Mucosa of rectum (tissue), 2 donors: ENCODE measurements around the gene LRRC73.

Source experiments
- H3K27ac ChIP-seq, 2 donors: one replicate each; pipeline ENCODE4 v1.7.0; 2013; ENCODE audit warnings: inconsistent platforms in 2 of 2, low read depth in 2 of 2, low read length in 2 of 2
- H3K27me3 ChIP-seq, 2 donors: one replicate each; pipeline ENCODE4 v1.7.0; 2013; ENCODE audit warnings: low read length in 2 of 2; ENCODE audit not compliant: control insufficient read depth in 2 of 2, insufficient read depth in 2 of 2
- H3K36me3 ChIP-seq, 2 donors: one replicate each; pipeline ENCODE4 v1.7.0; 2013; ENCODE audit warnings: low read length in 2 of 2; ENCODE audit not compliant: control insufficient read depth in 2 of 2, insufficient read depth in 2 of 2
- H3K4me1 ChIP-seq, 2 donors: one replicate each; pipeline ENCODE4 v1.7.0; 2013; ENCODE audit warnings: low read length in 2 of 2, mild to moderate bottlenecking in 1 of 2; ENCODE audit not compliant: control insufficient read depth in 2 of 2, insufficient read depth in 2 of 2
- H3K4me3 ChIP-seq, 2 donors: one replicate each; pipeline ENCODE4 v1.7.0; 2013; ENCODE audit warnings: low read length in 2 of 2
- H3K9ac ChIP-seq, 2 donors: one replicate each; pipeline ENCODE4 v1.7.0; 2013; ENCODE audit warnings: low read length in 2 of 2, low read depth in 1 of 2, mild to moderate bottlenecking in 1 of 2
- H3K9me3 ChIP-seq, 2 donors: one replicate each; pipeline ENCODE4 v1.7.0; 2013; ENCODE audit warnings: low read length in 2 of 2; ENCODE audit not compliant: control insufficient read depth in 2 of 2
- donor health status: healthy.
- donor health status: Normal muscosa, but diverticular disease.

The LRRC73 gene

GRCh38 chr6:43511824-43512415 lies 1.8 kb upstream of the LRRC73 start:
- H3K36me3 ChIP-seq, result peaks cover 32 to 43% of the 10 kb centered on the region in 2 donors

GRCh38 chr6:43510827-43511163 lies 649 bp upstream of the LRRC73 start:
- Histone ChIP-seq H3K4me1 (peaks cover 25 to 28% of the 10 kb centered on the region in 2 donors), H3K36me3 (peaks cover 32 to 45% of the 10 kb centered on the region in 2 donors), H3K9ac (peak overlapping the region; percentile 6 to 44), H3K27me3 (peaks cover 8% of the 10 kb centered on the region in 2 donors), H3K27ac (peak overlapping the region; percentile 75 to 89), H3K9me3 (no peaks in the 10 kb centered on the region), H3K4me3 (peak overlapping the region; percentile 60 to 75)

More at GRCh38 chr6:43511824-43512415, 1.8 kb upstream of the LRRC73 start:
- Histone ChIP-seq H3K4me3 (no peak overlapping the region), H3K9me3 (no peaks in the 10 kb centered on the region), H3K27ac (no peak overlapping the region), H3K9ac (no peak overlapping the region), H3K27me3 (peaks cover 8% of the 10 kb centered on the region in 2 donors), H3K4me1 (peaks cover 29 to 30% of the 10 kb centered on the region in 2 donors)

- peaks cover 18 to 20% of the 10 kb centered on the region in 2 donors for H3K4me1 ChIP-seq
- peak overlapping the region; percentile 60 to 61 for H3K4me3 ChIP-seq
- H3K27me3 ChIP-seq, result peaks cover 8% of the 10 kb centered on the region in 2 donors
- H3K9me3 ChIP-seq, result no peaks in the 10 kb centered on the region
- peaks cover 33 to 44% of the 10 kb centered on the region in 2 donors for H3K36me3 ChIP-seq
- H3K9ac ChIP-seq, result peak overlapping the region in 1 of 2 donors; percentile 44
- no peak overlapping the region for H3K27ac ChIP-seq
These were observed 783 bp downstream of the LRRC73 start for GRCh38 chr6:43509142-43509983.

- H3K9me3 ChIP-seq, result no peaks in the 10 kb centered on the region
- H3K27me3 ChIP-seq, result peaks cover 8% of the 10 kb centered on the region in 2 donors
- no peak overlapping the region for H3K27ac ChIP-seq
- H3K36me3 ChIP-seq, result peaks cover 34 to 38% of the 10 kb centered on the region in 2 donors
- H3K4me3 ChIP-seq, result peak overlapping the region in 1 of 2 donors; percentile 61
- H3K9ac ChIP-seq, result no peak overlapping the region
- peaks cover 18 to 20% of the 10 kb centered on the region in 2 donors for H3K4me1 ChIP-seq
These were observed 1.5 kb downstream of the LRRC73 start for GRCh38 chr6:43508481-43509141.

- Histone ChIP-seq H3K27me3 (peaks cover 8% of the 10 kb centered on the region in 2 donors), H3K4me1 (peaks cover 18 to 20% of the 10 kb centered on the region in 2 donors), H3K27ac (no peak overlapping the region), H3K9me3 (no peaks in the 10 kb centered on the region), H3K36me3 (peaks cover 29 to 38% of the 10 kb centered on the region in 2 donors), H3K9ac (no peak overlapping the region), H3K4me3 (no peak overlapping the region)
These were observed 3.3 kb downstream of the LRRC73 start for GRCh38 chr6:43506667-43507471.

GRCh38 chr6:43506171-43506570 lies 4.0 kb downstream of the LRRC73 start:
- Histone ChIP-seq H3K4me1 (peaks cover 17 to 18% of the 10 kb centered on the region in 2 donors), H3K27ac (no peak overlapping the region), H3K4me3 (no peak overlapping the region), H3K9me3 (no peaks in the 10 kb centered on the region), H3K36me3 (peaks cover 27 to 35% of the 10 kb centered on the region in 2 donors), H3K9ac (no peak overlapping the region), H3K27me3 (peaks cover 8% of the 10 kb centered on the region in 2 donors)

GRCh38 chr6:43505718-43506117 lies 4.4 kb downstream of the LRRC73 start:
- Histone ChIP-seq H3K9me3 (no peaks in the 10 kb centered on the region), H3K27me3 (peaks cover 8% of the 10 kb centered on the region in 2 donors), H3K36me3 (peaks cover 32 to 38% of the 10 kb centered on the region in 2 donors), H3K4me1 (peaks cover 13 to 14% of the 10 kb centered on the region in 2 donors), H3K4me3 (no peak overlapping the region), H3K9ac (no peak overlapping the region), H3K27ac (no peak overlapping the region)

GRCh38 chr6:43504756-43505593 lies 5.2 kb downstream of the LRRC73 start:
- H3K9me3 ChIP-seq, result no peaks in the 10 kb centered on the region
- H3K27me3 ChIP-seq, result peaks cover 8% of the 10 kb centered on the region in 2 donors
- no peak overlapping the region for H3K27ac ChIP-seq
- no peak overlapping the region for H3K4me3 ChIP-seq
- H3K36me3 ChIP-seq, result peaks cover 37 to 45% of the 10 kb centered on the region in 2 donors
- no peak overlapping the region for H3K9ac ChIP-seq
- peaks cover 9 to 10% of the 10 kb centered on the region in 2 donors for H3K4me1 ChIP-seq

- H3K9me3 ChIP-seq, result no peaks in the 10 kb centered on the region
- H3K27me3 ChIP-seq, result peaks cover 4 to 8% of the 10 kb centered on the region in 2 donors
- H3K36me3 ChIP-seq, result peaks cover 52 to 61% of the 10 kb centered on the region in 2 donors
- H3K9ac ChIP-seq, result no peak overlapping the region
- peaks cover under 1 to 3% of the 10 kb centered on the region in 2 donors for H3K4me1 ChIP-seq
- H3K27ac ChIP-seq, result no peak overlapping the region
- no peak overlapping the region for H3K4me3 ChIP-seq
These were observed 6.7 kb downstream of the LRRC73 start for GRCh38 chr6:43503443-43503842.
